Measurements from ENCODE around the gene ADAMTS9.

ADAMTS9 gene

GRCh38 chr3:64687781-64688604 is at the start of gene ADAMTS9:
Gene ADAMTS9 (minus strand): TSS chr3:64688000. CDS start chr3:64687657, 343 bp downstream.
- DNase-seq: no peak

GRCh38 chr3:64732576-64732975 is 44.8 kb upstream of the ADAMTS9 start:
- no peak for DNase-seq

- no peak for DNase-seq
These were observed 42.9 kb upstream of the ADAMTS9 start for GRCh38 chr3:64730681-64731080.

- DNase-seq: no peak
These were observed 41.2 kb upstream of the ADAMTS9 start for GRCh38 chr3:64728994-64729393.

GRCh38 chr3:64728428-64728827 is 40.6 kb upstream of the ADAMTS9 start:
- DNase-seq: no peak

GRCh38 chr3:64726414-64727090 is 38.8 kb upstream of the ADAMTS9 start:
- DNase-seq: no peak

GRCh38 chr3:64718976-64719375 is 31.2 kb upstream of the ADAMTS9 start:
- DNase-seq: no peak

- DNase-seq: no peak
These were observed 30.2 kb upstream of the ADAMTS9 start for GRCh38 chr3:64717872-64718613.

GRCh38 chr3:64717411-64717810 is 29.6 kb upstream of the ADAMTS9 start:
- no peak for DNase-seq

- no peak for DNase-seq
These were observed 28.4 kb upstream of the ADAMTS9 start for GRCh38 chr3:64716110-64716710.

GRCh38 chr3:64715211-64715982 is 27.6 kb upstream of the ADAMTS9 start:
- no peak for DNase-seq

- no peak for DNase-seq
These were observed 20.7 kb upstream of the ADAMTS9 start for GRCh38 chr3:64708456-64708855.

- no peak for DNase-seq
These were observed 18.1 kb upstream of the ADAMTS9 start for GRCh38 chr3:64705946-64706345.

GRCh38 chr3:64696896-64697295 is 9.1 kb upstream of the ADAMTS9 start:
- no peak for DNase-seq

- no peak for DNase-seq
These were observed 6.3 kb upstream of the ADAMTS9 start for GRCh38 chr3:64694114-64694513.

GRCh38 chr3:64693031-64693430 is 5.2 kb upstream of the ADAMTS9 start:
- no peak for DNase-seq

GRCh38 chr3:64691051-64691450 is 3.3 kb upstream of the ADAMTS9 start:
- DNase-seq: no peak

GRCh38 chr3:64687086-64687780 is 567 bp downstream of the ADAMTS9 start:
- DNase-seq: no peak

- DNase-seq: no peak
These were observed 1.3 kb downstream of the ADAMTS9 start for GRCh38 chr3:64686446-64686908.

- DNase-seq: peak; percentile 7
These were observed 1.9 kb downstream of the ADAMTS9 start for GRCh38 chr3:64685800-64686445.

- no peak for DNase-seq
These were observed 2.4 kb downstream of the ADAMTS9 start for GRCh38 chr3:64685331-64685799.
